ACC112 (cell line): ENCODE data around the gene JPT1.

Experiments used
- H2AFZ ChIP-seq: fragments of 200-600 bp; sonication (generic); one replicate; pipeline ENCODE4 v1.6.0; 2017; ENCODE audit warnings: antibody characterized with exemption, low read length; ENCODE audit not compliant: unreplicated experiment
- H3K27ac ChIP-seq: fragments of 200-600 bp; sonication (generic); 2 replicates; pipeline ENCODE4 v1.5.1; 2014; ENCODE audit warnings: low read depth, mild to moderate bottlenecking, antibody characterized with exemption, low read length, moderate library complexity
- H3K27me3 ChIP-seq: fragments of 200-600 bp; sonication (generic); 2 replicates; pipeline ENCODE4 v1.6.1; 2014; ENCODE audit warnings: mild to moderate bottlenecking, antibody characterized with exemption, low read length, moderate library complexity, mixed read lengths; ENCODE audit not compliant: insufficient read depth
- H3K36me3 ChIP-seq: fragments of 200-600 bp; sonication (generic); 2 replicates; pipeline ENCODE4 v1.6.1; 2016; ENCODE audit warnings: mild to moderate bottlenecking, antibody characterized with exemption, low read length, moderate library complexity, mixed read lengths; ENCODE audit not compliant: insufficient read depth
- H3K4me1 ChIP-seq: fragments of 200-600 bp; sonication (generic); one replicate; pipeline ENCODE4 v1.6.1; 2016; ENCODE audit warnings: low read length, mixed read lengths; ENCODE audit not compliant: insufficient read depth, unreplicated experiment, control insufficient read depth
- H3K4me3 ChIP-seq: fragments of 200-600 bp; sonication (generic); 2 replicates; pipeline ENCODE4 v1.5.1; 2014; ENCODE audit warnings: mild to moderate bottlenecking, low read depth, low read length
- H3K79me2 ChIP-seq: fragments of 200-600 bp; sonication (generic); one replicate; pipeline ENCODE4 v1.6.0; 2016; ENCODE audit warnings: low read length; ENCODE audit not compliant: control insufficient read depth, unreplicated experiment, insufficient read depth

JPT1 gene

DNA sequence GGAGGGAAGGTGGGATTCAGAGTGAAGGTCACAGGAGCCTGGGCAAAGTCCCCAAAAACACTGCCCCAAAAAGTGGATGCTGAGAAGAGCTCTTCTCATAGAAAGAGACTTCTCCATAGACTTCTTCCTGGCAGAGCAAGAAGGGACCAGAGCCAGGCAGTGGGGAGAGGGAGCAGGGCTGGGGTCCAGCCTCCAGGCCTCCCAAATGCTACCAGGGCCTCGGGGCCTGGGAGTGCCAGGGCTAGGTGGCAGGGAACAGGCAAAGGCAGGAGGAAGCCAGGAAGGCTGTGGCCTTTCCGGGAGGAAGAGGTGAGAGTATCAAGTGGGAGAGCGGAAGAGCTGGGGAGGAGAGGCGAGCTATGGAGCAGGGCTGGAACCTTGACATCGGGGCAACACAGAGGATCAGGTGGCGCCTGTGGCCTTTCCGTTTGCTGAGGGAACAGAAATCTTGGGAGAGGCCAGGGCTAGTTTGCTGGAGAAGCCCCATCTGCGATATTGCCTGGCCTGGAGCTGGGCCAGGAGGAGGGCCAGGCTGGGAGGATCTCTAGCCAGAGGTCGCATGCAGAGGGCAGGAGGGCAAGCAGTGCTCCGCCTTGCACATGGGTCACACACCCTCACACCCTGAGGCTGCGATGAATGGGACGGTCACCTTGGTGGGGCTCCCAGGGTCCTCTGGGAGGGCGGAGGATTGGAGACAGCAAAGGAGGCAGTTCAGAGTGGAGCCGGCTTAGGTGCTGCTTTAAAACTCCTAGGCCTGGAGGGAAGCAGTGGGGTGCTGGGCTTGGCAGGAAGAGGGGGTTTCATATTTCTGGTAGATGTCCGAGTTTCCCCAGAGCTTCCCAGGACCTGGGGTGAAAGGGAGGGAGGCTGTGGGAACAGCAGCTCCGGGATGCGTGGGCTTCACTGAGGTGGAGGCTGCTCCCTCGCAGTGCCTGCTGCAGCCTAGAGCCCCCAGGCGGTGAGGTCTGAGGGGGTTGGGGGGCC is 63.1 kb downstream of the JPT1 start:
- Histone ChIP-seq H3K4me3 (no peak overlapping the region), H2AFZ (no peak overlapping the region), H3K27me3 (no peaks in the 10 kb centered on the region), H3K79me2 (peaks cover 8% of the 10 kb centered on the region), H3K4me1 (peaks cover 44% of the 10 kb centered on the region), H3K27ac (no peak overlapping the region), H3K36me3 (no peaks in the 10 kb centered on the region)

DNA sequence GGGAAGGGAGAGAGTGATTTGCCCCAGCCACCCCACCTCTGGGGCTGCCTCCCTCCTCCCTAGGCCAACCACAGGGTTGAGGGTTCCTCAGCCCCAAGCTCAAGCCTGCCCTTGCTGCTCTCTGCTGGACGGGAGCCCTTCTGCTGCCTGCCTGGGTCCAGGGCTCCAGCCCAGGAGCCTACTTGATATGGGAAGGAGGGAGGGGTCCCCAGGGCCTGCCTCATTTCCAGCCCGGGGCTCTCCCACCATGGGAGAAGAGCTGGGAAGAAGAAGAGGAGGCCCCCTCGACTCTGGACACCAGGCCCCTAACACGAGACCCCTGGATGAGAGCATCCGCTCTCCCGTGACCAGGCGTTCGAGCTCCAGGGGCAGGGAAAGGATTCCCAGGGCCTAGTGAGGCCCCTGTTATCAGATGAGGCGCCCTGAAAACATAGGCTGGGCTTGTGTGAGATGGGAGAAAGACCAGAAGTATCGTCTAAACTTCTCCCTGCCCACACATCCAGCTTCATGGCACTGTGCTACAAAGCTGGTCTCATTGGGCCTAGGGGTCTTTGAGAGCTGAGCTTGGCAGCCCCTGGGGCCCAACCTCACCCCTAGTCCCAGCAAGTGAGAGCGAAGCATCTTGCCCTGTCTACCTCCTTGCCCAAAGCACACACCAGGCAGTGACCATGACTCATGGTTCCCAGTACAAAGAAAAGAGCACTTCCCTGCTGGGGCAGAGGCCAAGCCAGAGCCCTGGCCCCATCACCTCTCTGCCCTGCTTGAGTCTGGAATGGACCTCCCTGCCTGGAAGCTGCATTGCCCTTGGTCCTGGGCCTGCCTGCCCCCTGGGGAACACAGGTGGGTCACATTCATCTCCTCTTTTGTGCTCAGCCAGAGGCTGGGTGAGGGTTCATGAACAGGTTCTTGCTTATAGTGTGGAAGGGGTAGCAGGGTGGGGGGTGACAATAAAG is 65.6 kb downstream of the JPT1 start:
- H3K27ac ChIP-seq, result peak overlapping the region; percentile 47
- peaks cover 8% of the 10 kb centered on the region for H3K79me2 ChIP-seq
- H3K36me3 ChIP-seq, result no peaks in the 10 kb centered on the region
- peaks cover 53% of the 10 kb centered on the region for H3K4me1 ChIP-seq
- peak overlapping the region; percentile 19 for H2AFZ ChIP-seq
- no peaks in the 10 kb centered on the region for H3K27me3 ChIP-seq
- peak overlapping the region; percentile 80 for H3K4me3 ChIP-seq

DNA sequence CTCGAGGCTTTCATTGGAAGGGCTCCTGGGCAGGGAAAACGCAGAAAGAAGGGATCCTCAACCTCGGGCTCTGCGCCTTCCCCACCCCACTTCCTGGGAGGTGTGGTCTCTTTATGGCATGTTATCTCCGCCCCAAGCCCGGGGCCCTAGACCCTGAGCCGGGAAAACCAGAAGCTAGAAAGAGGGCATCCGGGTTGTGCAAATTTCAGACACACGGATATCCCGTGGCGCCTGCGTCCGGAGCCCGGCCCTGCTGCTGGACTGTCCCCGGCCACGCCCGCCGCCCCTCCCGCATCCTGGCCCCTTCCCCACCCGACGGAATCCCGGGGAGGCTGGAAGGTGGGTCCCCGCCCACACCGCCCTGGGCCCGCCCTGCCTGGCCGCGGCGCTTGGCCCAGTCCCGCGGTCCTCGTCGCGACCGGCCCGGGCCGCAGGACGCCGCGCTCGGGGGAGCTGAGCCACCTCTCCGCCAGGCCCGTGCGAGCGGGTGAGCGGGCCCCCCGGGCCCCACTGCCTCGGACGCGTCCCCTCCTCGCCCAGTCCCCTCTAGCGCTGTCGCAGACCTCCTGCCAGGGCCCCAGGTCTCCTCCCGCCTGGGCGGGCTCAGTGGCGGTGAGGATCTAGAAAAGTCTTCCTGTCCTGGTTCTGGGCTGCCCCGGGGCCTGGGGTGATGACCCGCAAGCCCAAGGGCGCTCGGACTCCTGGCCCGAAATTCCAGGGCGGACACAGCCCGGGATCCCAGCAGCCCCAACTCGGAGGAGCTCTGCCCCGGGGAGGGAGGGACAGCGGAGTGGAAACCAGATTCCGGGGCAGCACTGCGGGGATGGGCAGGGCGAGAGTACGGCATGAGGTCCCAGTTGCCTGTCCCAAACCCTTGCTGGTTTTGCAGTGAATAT is 66.5 kb downstream of the JPT1 start, which contains the start of gene SLC16A5:
SLC16A5 (plus strand) TSS at position 397 of the 896 bp plus-strand sequence. CDS start 5,683 bp downstream, outside the sequence.
- no peaks in the 10 kb centered on the region for H3K36me3 ChIP-seq
- peaks cover 8% of the 10 kb centered on the region for H3K79me2 ChIP-seq
- H3K27me3 ChIP-seq, result no peaks in the 10 kb centered on the region
- peaks cover 49% of the 10 kb centered on the region for H3K4me1 ChIP-seq
- H3K27ac ChIP-seq, result peak within 1 kb of the TSS; percentile 47
- peak within 1 kb of the TSS; percentile 80 for H3K4me3 ChIP-seq
- H2AFZ ChIP-seq, result peak within 1 kb of the TSS; percentile 19

DNA sequence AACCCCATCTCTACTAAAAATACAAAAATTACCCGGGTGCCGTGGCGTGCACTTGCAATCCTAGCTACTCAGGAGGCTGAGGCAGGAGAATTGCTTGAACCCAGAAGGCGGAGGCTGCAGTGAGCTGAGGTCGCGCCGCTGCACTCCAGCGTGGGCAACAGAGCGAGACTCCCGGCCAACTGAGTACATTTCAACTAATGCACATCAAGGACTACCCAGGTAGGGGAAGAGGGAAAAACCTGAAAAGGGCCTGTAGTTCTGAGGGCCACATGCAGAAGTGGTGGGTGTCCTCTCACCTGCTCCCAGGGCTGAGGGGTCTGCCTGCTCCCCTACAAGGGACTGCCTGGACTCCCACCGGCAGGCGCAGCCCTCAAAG is 67.1 kb downstream of the JPT1 start:
- H3K27ac ChIP-seq, result peak overlapping the region; percentile 34; the same call in 1 of the 2 replicates
- peaks cover 46% of the 10 kb centered on the region for H3K4me1 ChIP-seq
- no peak overlapping the region for H2AFZ ChIP-seq
- no peaks in the 10 kb centered on the region for H3K27me3 ChIP-seq
- no peaks in the 10 kb centered on the region for H3K36me3 ChIP-seq
- H3K79me2 ChIP-seq, result peaks cover 7% of the 10 kb centered on the region
- peak overlapping the region; percentile 80 for H3K4me3 ChIP-seq

DNA sequence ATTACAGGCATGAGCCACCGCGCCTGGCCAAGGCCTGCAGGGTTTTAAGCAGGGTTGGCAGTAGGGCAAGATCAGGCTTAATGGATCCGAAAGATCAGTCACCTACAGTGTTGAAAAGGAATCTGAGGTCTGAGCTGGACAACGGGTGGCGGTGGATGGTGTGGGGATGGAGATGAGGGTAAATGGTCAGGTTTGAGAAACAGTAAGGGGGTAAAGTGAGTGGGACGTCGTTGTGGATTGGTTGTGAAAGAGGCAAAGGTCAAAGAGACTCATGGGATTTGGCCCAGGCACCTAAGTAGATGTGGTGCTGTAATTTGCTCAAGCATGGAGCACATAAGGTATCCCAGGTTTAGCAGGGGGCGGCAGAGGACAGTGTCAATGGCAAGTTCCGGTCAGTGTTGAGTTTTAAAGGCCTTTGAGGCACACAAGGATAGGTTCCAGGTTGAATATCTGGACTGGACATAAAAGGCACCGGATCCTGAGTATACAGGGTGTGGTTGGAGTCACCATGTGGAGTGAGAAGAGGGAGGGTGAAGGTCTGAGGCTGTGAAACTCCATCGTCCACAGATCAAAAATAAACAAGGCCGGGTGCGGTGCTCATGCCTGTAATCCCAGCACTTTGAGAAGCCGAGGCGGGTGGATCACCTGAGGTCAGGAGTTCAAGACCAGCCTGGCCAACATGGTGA is 67.7 kb downstream of the JPT1 start:
- Histone ChIP-seq H3K27ac (no peak overlapping the region), H3K79me2 (peaks cover 3% of the 10 kb centered on the region)

More for the DNA sequence above, 67.7 kb downstream of the JPT1 start:
- Histone ChIP-seq H3K4me3 (peak overlapping the region; percentile 80; the same call in 1 of the 2 replicates), H3K4me1 (peaks cover 41% of the 10 kb centered on the region), H2AFZ (no peak overlapping the region), H3K36me3 (no peaks in the 10 kb centered on the region), H3K27me3 (no peaks in the 10 kb centered on the region)
